Stimulated activated CD4-positive, alpha-beta T cell treated with anti-CD3 and anti-CD28 coated beads, TNF-alpha, amount 100 ng/mL, for 1 hour (primary cell): Measurements from ENCODE around the gene FGF8.

ENCODE experiments used
- DNase-seq, 3 donors: peaks; one replicate each; pipeline ENCODE4 v3.0.0-alpha.2; 2020; ENCODE audit warnings: low read depth in 3 of 3, low spot score in 1 of 3

The FGF8 gene

GRCh38 chr10:101770331-101771215 is 5.3 kb downstream of the FGF8 start:
- no peak for DNase-seq

GRCh38 chr10:101769541-101770180 is 6.3 kb downstream of the FGF8 start:
- DNase-seq, result no peak

- DNase-seq, result no peak
Measured at GRCh38 chr10:101768791-101769170, 7.1 kb downstream of the FGF8 start.

GRCh38 chr10:101767966-101768790 is 7.7 kb downstream of the FGF8 start:
- no peak for DNase-seq

GRCh38 chr10:101767600-101767945 is 8.3 kb downstream of the FGF8 start:
- DNase-seq, result no peak

GRCh38 chr10:101766753-101767599 is 8.9 kb downstream of the FGF8 start:
- DNase-seq, result no peak

GRCh38 chr10:101766306-101766705 is 9.6 kb downstream of the FGF8 start:
- DNase-seq, result no peak

- no peak for DNase-seq
Measured at GRCh38 chr10:101763141-101763846, 12.6 kb downstream of the FGF8 start.

GRCh38 chr10:101762736-101763135 is 13.2 kb downstream of the FGF8 start:
- DNase-seq, result no peak

- DNase-seq, result no peak
Measured at GRCh38 chr10:101761226-101761625, 14.7 kb downstream of the FGF8 start.

- no peak for DNase-seq
Measured at GRCh38 chr10:101760510-101760909, 15.4 kb downstream of the FGF8 start.

- no peak for DNase-seq
Measured at GRCh38 chr10:101759309-101760247, 16.3 kb downstream of the FGF8 start.

- DNase-seq, result no peak
Measured at GRCh38 chr10:101758858-101759257, 17.1 kb downstream of the FGF8 start.

GRCh38 chr10:101752241-101752640 is 23.7 kb downstream of the FGF8 start:
- no peak for DNase-seq

- DNase-seq, result no peak
Measured at GRCh38 chr10:101749047-101750016, 26.6 kb downstream of the FGF8 start.

- no peak for DNase-seq
Measured at GRCh38 chr10:101748496-101748895, 27.4 kb downstream of the FGF8 start.

GRCh38 chr10:101745074-101745696 is 30.7 kb downstream of the FGF8 start:
- DNase-seq, result no peak

- DNase-seq, result no peak
Measured at GRCh38 chr10:101744267-101744666, 31.6 kb downstream of the FGF8 start.
